HEK293 (cell line): Measurements from ENCODE around the gene MTLN.

Experiments used
- BCL11B ChIP-seq: fragments of 450-650 bp; formaldehyde crosslinking; IDR thresholded peaks from 2 replicates; pipeline ENCODE4 v1.5.1; 2016; ENCODE audit warnings: low read depth, missing biosample characterization, missing genetic modification characterization
- KLF9 ChIP-seq: fragments of 450-650 bp; formaldehyde crosslinking; IDR thresholded peaks from 2 replicates; pipeline ENCODE4 v1.5.1; 2016; ENCODE audit warnings: missing biosample characterization, missing genetic modification characterization, low read depth
- SP7 ChIP-seq: fragments of 450-650 bp; formaldehyde crosslinking; IDR thresholded peaks from 2 replicates; pipeline ENCODE4 v1.5.1; 2016; ENCODE audit warnings: missing biosample characterization, missing genetic modification characterization
- ZBTB1 ChIP-seq: fragments of 450-650 bp; formaldehyde crosslinking; IDR thresholded peaks from 2 replicates; pipeline ENCODE4 v1.5.1; 2016; ENCODE audit warnings: missing biosample characterization, missing genetic modification characterization
- ZBTB10 ChIP-seq: fragments of 450-650 bp; formaldehyde crosslinking; IDR thresholded peaks from 2 replicates; pipeline ENCODE4 v1.5.1; 2016; ENCODE audit warnings: missing biosample characterization, missing genetic modification characterization
- ZFP37 ChIP-seq: fragments of 450-650 bp; formaldehyde crosslinking; IDR thresholded peaks from 2 replicates; pipeline ENCODE4 v1.5.1; 2016; ENCODE audit warnings: missing biosample characterization, missing genetic modification characterization
- ZNF18 ChIP-seq: fragments of 450-650 bp; formaldehyde crosslinking; IDR thresholded peaks from 2 replicates; pipeline ENCODE4 v1.5.1; 2016; ENCODE audit warnings: missing biosample characterization, missing genetic modification characterization
- ZNF19 ChIP-seq: fragments of 450-650 bp; formaldehyde crosslinking; IDR thresholded peaks from 2 replicates; pipeline ENCODE4; 2016; ENCODE audit warnings: missing biosample characterization, missing genetic modification characterization, low read depth
- ZNF324 ChIP-seq: fragments of 450-650 bp; formaldehyde crosslinking; IDR thresholded peaks from 2 replicates; pipeline ENCODE4 v1.5.1; 2016; ENCODE audit warnings: missing biosample characterization, missing genetic modification characterization
- ZNF501 ChIP-seq: fragments of 450-650 bp; formaldehyde crosslinking; IDR thresholded peaks from 2 replicates; pipeline ENCODE4 v1.5.1; 2016; ENCODE audit warnings: missing biosample characterization, missing genetic modification characterization
- ZNF610 ChIP-seq: fragments of 450-650 bp; formaldehyde crosslinking; IDR thresholded peaks from 2 replicates; pipeline ENCODE4 v1.5.1; 2016; ENCODE audit warnings: missing biosample characterization, missing genetic modification characterization, borderline replicate concordance
- ZNF629 ChIP-seq: fragments of 450-650 bp; formaldehyde crosslinking; IDR thresholded peaks from 2 replicates; pipeline ENCODE4 v1.5.1; 2017; ENCODE audit warnings: missing biosample characterization, missing genetic modification characterization
- ZNF692 ChIP-seq: fragments of 450-650 bp; formaldehyde crosslinking; IDR thresholded peaks from 2 replicates; pipeline ENCODE4 v1.5.1; 2016; ENCODE audit warnings: missing biosample characterization, missing genetic modification characterization
- ZSCAN30 ChIP-seq: fragments of 450-650 bp; IDR thresholded peaks from 2 replicates; pipeline ENCODE4 v1.5.1; 2018; ENCODE audit warnings: missing biosample characterization, mild to moderate bottlenecking, missing genetic modification characterization, moderate library complexity
- TF ChIP-seq, protein P1 (sequence below): fragments of 450-650 bp; formaldehyde crosslinking; conservative IDR thresholded peaks from 2 replicates; pipeline ENCODE4 v1.5.1; 2016; ENCODE audit warnings: low read depth, missing biosample characterization, missing genetic modification characterization
- TF ChIP-seq, protein P2 (sequence below): fragments of 450-650 bp; formaldehyde crosslinking; IDR thresholded peaks from 2 replicates; pipeline ENCODE4 v1.5.1; 2016; ENCODE audit warnings: missing biosample characterization, missing genetic modification characterization
- TF ChIP-seq, protein P3 (sequence below): fragments of 450-650 bp; formaldehyde crosslinking; IDR thresholded peaks from 2 replicates; pipeline ENCODE4 v1.5.1; 2016; ENCODE audit warnings: missing biosample characterization, missing genetic modification characterization
- TF ChIP-seq, protein P4 (sequence below): fragments of 450-650 bp; formaldehyde crosslinking; IDR thresholded peaks from 2 replicates; pipeline ENCODE4 v1.5.1; 2016; ENCODE audit warnings: missing biosample characterization, missing genetic modification characterization
- TF ChIP-seq, protein P5 (sequence below): fragments of 450-650 bp; formaldehyde crosslinking; IDR thresholded peaks from 2 replicates; pipeline ENCODE4 v1.5.1; 2016; ENCODE audit warnings: missing biosample characterization, missing genetic modification characterization

The MTLN gene

DNA sequence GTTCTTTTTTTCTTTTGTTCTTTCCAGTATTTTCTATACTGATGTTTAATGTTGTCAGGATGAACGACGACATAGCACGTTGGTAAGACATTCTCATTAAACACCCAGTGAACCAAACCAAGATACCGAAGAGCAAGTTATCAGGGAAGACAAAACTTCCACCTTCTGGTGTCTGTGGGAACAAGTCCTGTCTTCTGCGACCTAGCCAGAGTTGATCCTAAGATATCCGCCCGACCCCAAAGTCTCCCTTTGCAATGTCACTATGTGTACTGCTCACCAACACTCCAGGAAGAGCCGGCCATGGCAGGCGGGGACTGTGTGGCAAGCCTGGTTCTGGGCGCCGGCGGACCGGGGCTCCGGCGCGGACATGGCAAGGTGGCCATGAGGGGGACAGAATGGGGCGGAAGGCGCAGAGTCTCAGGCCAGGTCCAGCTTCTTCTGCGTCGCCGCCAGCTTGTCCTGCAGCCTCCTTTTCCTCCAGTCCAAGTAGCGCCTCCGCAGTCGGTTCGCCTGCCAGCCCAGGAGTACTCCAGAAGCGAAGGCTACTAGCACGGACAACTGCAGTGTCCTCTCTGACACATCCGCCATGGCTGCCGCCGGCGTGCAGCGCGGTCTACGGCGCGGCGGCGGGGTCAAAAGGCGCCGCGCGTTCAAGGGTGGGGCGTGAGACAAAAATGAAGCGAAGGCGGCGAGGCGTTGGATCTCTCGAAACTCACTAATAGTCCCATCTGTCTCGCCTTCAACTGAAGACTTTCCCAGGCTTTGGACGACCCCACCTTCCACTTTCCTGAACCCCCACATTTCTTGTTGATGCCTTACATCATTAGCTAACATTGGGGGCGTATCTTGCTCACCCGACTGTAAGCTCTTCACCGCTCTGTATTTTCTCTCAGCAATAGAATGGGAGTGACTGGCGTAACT lies at the start of gene MTLN (continued):
- TF ChIP-seq, protein P1, sequence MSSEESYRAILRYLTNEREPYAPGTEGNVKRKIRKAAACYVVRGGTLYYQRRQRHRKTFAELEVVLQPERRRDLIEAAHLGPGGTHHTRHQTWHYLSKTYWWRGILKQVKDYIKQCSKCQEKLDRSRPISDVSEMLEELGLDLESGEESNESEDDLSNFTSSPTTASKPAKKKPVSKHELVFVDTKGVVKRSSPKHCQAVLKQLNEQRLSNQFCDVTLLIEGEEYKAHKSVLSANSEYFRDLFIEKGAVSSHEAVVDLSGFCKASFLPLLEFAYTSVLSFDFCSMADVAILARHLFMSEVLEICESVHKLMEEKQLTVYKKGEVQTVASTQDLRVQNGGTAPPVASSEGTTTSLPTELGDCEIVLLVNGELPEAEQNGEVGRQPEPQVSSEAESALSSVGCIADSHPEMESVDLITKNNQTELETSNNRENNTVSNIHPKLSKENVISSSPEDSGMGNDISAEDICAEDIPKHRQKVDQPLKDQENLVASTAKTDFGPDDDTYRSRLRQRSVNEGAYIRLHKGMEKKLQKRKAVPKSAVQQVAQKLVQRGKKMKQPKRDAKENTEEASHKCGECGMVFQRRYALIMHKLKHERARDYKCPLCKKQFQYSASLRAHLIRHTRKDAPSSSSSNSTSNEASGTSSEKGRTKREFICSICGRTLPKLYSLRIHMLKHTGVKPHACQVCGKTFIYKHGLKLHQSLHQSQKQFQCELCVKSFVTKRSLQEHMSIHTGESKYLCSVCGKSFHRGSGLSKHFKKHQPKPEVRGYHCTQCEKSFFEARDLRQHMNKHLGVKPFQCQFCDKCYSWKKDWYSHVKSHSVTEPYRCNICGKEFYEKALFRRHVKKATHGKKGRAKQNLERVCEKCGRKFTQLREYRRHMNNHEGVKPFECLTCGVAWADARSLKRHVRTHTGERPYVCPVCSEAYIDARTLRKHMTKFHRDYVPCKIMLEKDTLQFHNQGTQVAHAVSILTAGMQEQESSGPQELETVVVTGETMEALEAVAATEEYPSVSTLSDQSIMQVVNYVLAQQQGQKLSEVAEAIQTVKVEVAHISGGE = peak; percentile 25; the same call in 1 of the 2 replicates
- TF ChIP-seq, protein P2, sequence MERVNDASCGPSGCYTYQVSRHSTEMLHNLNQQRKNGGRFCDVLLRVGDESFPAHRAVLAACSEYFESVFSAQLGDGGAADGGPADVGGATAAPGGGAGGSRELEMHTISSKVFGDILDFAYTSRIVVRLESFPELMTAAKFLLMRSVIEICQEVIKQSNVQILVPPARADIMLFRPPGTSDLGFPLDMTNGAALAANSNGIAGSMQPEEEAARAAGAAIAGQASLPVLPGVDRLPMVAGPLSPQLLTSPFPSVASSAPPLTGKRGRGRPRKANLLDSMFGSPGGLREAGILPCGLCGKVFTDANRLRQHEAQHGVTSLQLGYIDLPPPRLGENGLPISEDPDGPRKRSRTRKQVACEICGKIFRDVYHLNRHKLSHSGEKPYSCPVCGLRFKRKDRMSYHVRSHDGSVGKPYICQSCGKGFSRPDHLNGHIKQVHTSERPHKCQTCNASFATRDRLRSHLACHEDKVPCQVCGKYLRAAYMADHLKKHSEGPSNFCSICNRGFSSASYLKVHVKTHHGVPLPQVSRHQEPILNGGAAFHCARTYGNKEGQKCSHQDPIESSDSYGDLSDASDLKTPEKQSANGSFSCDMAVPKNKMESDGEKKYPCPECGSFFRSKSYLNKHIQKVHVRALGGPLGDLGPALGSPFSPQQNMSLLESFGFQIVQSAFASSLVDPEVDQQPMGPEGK (tag by site-specific recombination) = peak; percentile 53
- TF ChIP-seq ZBTB10 (tag by site-specific recombination) (peak; percentile 46; the same call in 1 of the 2 replicates), SP7 (tag by site-specific recombination) (peak; percentile 52; the same call in 1 of the 2 replicates), ZNF692 (peak; percentile 53; the same call in 1 of the 2 replicates), ZSCAN30 (peak; percentile 56; the same call in 1 of the 2 replicates), ZBTB1 (no peak), ZNF19 (tag by site-specific recombination) (no peak), ZNF610 (tag by site-specific recombination) (peak; percentile 56; the same call in 1 of the 2 replicates), KLF9 (peak; percentile 65), ZNF501 (tag by site-specific recombination) (peak; percentile 88), ZFP37 (peak; percentile 74; the same call in 1 of the 2 replicates), BCL11B (0 out of 2 replicates have a peak, but pooled peaks have one; percentile 55), ZNF324 (tag by site-specific recombination) (0 out of 2 replicates have a peak, but pooled peaks have one; percentile 38), ZNF18 (no peak), ZNF629 (tag by site-specific recombination) (no peak)
- TF ChIP-seq, protein P3, sequence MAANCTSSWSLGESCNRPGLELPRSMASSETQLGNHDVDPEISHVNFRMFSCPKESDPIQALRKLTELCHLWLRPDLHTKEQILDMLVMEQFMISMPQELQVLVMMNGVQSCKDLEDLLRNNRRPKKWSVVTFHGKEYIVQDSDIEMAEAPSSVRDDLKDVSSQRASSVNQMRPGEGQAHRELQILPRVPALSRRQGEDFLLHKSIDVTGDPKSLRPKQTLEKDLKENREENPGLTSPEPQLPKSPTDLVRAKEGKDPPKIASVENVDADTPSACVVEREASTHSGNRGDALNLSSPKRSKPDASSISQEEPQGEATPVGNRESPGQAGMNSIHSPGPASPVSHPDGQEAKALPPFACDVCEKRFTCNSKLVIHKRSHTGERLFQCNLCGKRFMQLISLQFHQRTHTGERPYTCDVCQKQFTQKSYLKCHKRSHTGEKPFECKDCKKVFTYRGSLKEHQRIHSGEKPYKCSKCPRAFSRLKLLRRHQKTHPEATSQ (tag by site-specific recombination) = no peak
- TF ChIP-seq, protein P4, sequence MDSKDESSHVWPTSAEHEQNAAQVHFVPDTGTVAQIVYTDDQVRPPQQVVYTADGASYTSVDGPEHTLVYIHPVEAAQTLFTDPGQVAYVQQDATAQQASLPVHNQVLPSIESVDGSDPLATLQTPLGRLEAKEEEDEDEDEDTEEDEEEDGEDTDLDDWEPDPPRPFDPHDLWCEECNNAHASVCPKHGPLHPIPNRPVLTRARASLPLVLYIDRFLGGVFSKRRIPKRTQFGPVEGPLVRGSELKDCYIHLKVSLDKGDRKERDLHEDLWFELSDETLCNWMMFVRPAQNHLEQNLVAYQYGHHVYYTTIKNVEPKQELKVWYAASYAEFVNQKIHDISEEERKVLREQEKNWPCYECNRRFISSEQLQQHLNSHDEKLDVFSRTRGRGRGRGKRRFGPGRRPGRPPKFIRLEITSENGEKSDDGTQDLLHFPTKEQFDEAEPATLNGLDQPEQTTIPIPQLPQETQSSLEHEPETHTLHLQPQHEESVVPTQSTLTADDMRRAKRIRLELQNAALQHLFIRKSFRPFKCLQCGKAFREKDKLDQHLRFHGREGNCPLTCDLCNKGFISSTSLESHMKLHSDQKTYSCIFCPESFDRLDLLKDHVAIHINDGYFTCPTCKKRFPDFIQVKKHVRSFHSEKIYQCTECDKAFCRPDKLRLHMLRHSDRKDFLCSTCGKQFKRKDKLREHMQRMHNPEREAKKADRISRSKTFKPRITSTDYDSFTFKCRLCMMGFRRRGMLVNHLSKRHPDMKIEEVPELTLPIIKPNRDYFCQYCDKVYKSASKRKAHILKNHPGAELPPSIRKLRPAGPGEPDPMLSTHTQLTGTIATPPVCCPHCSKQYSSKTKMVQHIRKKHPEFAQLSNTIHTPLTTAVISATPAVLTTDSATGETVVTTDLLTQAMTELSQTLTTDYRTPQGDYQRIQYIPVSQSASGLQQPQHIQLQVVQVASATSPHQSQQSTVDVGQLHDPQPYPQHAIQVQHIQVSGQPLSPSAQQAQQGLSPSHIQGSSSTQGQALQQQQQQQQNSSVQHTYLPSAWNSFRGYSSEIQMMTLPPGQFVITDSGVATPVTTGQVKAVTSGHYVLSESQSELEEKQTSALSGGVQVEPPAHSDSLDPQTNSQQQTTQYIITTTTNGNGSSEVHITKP (tag by site-specific recombination) = peak; percentile 45; the same call in 1 of the 2 replicates
- TF ChIP-seq, protein P5, sequence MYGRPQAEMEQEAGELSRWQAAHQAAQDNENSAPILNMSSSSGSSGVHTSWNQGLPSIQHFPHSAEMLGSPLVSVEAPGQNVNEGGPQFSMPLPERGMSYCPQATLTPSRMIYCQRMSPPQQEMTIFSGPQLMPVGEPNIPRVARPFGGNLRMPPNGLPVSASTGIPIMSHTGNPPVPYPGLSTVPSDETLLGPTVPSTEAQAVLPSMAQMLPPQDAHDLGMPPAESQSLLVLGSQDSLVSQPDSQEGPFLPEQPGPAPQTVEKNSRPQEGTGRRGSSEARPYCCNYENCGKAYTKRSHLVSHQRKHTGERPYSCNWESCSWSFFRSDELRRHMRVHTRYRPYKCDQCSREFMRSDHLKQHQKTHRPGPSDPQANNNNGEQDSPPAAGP (tag by site-specific recombination) = 0 out of 2 replicates have a peak, but pooled peaks have one; percentile 45
